Endothelial cell of umbilical vein (primary cell): Measurements from ENCODE around the gene TRIM7. TPM values are rescaled to one million over a fixed set of nuclear protein-coding genes. Genes with fewer than 3 reads are reported as not detected.

Source experiments
- BruUV-seq: library from RNA; stranded (reverse); fragments of 400-500 nt; replicated peaks from 2 replicates; lab custom pipeline; 2021; lab: Mats Ljungman, UMichigan
- CTCF ChIA-PET: fragments of 300-600, 350-600 bp; sonication (Branson Sonifier 250); formaldehyde crosslinking; loops from one replicate; lab custom pipeline; 2021; ENCODE audit warnings: antibody characterized with exemption, inconsistent platforms; lab: Charles Lee
- POLR2A ChIA-PET: fragments of 300-600, 350-600 bp; sonication (Branson Sonifier 250); formaldehyde crosslinking; loops from one replicate; lab custom pipeline; 2021; ENCODE audit warnings: antibody characterized with exemption, inconsistent platforms; lab: Charles Lee
- DNase-seq: peaks from one replicate; pipeline ENCODE4 v3.0.0-alpha.2; 2011; ENCODE audit warnings: low read depth, low spot score
- FAIRE-seq: peaks from 2 replicates; lab custom pipeline; 2011; peaks lifted over from hg19 to GRCh38; lab: Jason Lieb, UNC
- H2AFZ ChIP-seq: 2 replicates; pipeline ENCODE4 v1.6.0; 2012; ENCODE audit warnings: low read depth, low read length, control low read depth, inconsistent platforms
- H3K27ac ChIP-seq: 2 replicates; pipeline ENCODE4 v1.5.1; 2011; ENCODE audit warnings: low read depth, mild to moderate bottlenecking, control low read depth, low read length, moderate library complexity; ENCODE audit not compliant: insufficient read depth
- H3K27me3 ChIP-seq, 2 experiments: 2 replicates each; pipeline versions ENCODE4 v1.6.0 to v1.6.1; 2011; ENCODE audit warnings: low read length in 2 of 2, mixed read lengths in 1 of 2; ENCODE audit not compliant: control insufficient read depth in 2 of 2, insufficient read depth in 2 of 2
- H3K36me3 ChIP-seq, 2 experiments: 2 replicates in 1 of 2; 3 replicates in 1 of 2; pipeline ENCODE4 v1.5.1; 2011; ENCODE audit warnings: low read length in 2 of 2, mild to moderate bottlenecking in 1 of 2, moderate library complexity in 1 of 2; ENCODE audit not compliant: control insufficient read depth in 2 of 2, insufficient read depth in 2 of 2; ENCODE audit errors: extremely low read depth in 1 of 2
- H3K4me1 ChIP-seq: 3 replicates; pipeline ENCODE4 v1.5.1; 2011; ENCODE audit warnings: mild to moderate bottlenecking, low read length; ENCODE audit not compliant: control insufficient read depth, insufficient read depth; ENCODE audit errors: extremely low read depth
- H3K4me2 ChIP-seq: 2 replicates; pipeline ENCODE4 v1.6.1; 2011; ENCODE audit warnings: low read length, control low read depth, mixed read lengths; ENCODE audit not compliant: insufficient read depth
- H3K4me3 ChIP-seq, 3 experiments: fragments of 200-600 bp in 1 of 3; sonication (generic), shearing (Covaris generic) in 1 of 3; replicated peaks in 1 of 3; 2 replicates each; pipeline ENCODE4 v1.5.1; 2011 to 2016; ENCODE audit warnings: control low read depth in 3 of 3, low read length in 3 of 3, mild to moderate bottlenecking in 2 of 3, inconsistent platforms in 1 of 3, low read depth in 1 of 3, moderate library complexity in 1 of 3; ENCODE audit not compliant: insufficient read depth in 1 of 3
- H3K79me2 ChIP-seq: 2 replicates; pipeline ENCODE4 v1.6.0; 2012; ENCODE audit warnings: low read length, inconsistent platforms; ENCODE audit not compliant: control insufficient read depth, insufficient read depth
- H3K9ac ChIP-seq: replicated peaks from 2 replicates; pipeline ENCODE3; 2011; ENCODE audit warnings: low read length, control low read depth; ENCODE audit not compliant: insufficient read depth; ENCODE audit errors: extremely low read depth
- H3K9me1 ChIP-seq: replicated peaks from 3 replicates; pipeline ENCODE4 v1.6.0; 2011; ENCODE audit warnings: mild to moderate bottlenecking, low read length; ENCODE audit not compliant: control insufficient read depth, insufficient read depth; ENCODE audit errors: extremely low read depth
- H3K9me3 ChIP-seq: replicated peaks from 2 replicates; pipeline ENCODE4 v1.5.1; 2012; ENCODE audit warnings: low read length, inconsistent platforms; ENCODE audit not compliant: control insufficient read depth, insufficient read depth
- H4K20me1 ChIP-seq: replicated peaks from 2 replicates; pipeline ENCODE3; 2011; ENCODE audit warnings: mild to moderate bottlenecking, low read length; ENCODE audit not compliant: control insufficient read depth, insufficient read depth; ENCODE audit errors: extremely low read depth
- EZH2 ChIP-seq: IDR thresholded peaks from 2 replicates; pipeline ENCODE4 v1.6.1; 2012; ENCODE audit warnings: borderline replicate concordance, low read depth, mild to moderate bottlenecking, moderate library complexity, low read length, inconsistent platforms; ENCODE audit not compliant: severe bottlenecking
- FOS ChIP-seq: IDR thresholded peaks from 2 replicates; pipeline ENCODE4 v1.6.1; 2011; ENCODE audit warnings: mild to moderate bottlenecking, low read length, moderate library complexity, borderline replicate concordance; ENCODE audit not compliant: insufficient read depth
- GATA2 ChIP-seq: IDR thresholded peaks from 2 replicates; pipeline ENCODE4 v1.7.0; 2011; ENCODE audit warnings: low read depth, mild to moderate bottlenecking, moderate library complexity, mixed read lengths, low read length; ENCODE audit not compliant: insufficient read length, insufficient read depth
- JUN ChIP-seq: IDR thresholded peaks from 2 replicates; pipeline ENCODE4 v1.6.1; 2011; ENCODE audit warnings: borderline replicate concordance, low read depth; ENCODE audit not compliant: insufficient read length, insufficient read depth
- MYC ChIP-seq: IDR thresholded peaks from one replicate; pipeline ENCODE4 v1.6.1; 2011; ENCODE audit warnings: mild to moderate bottlenecking, low read depth, low read length
- POLR2A ChIP-seq: IDR thresholded peaks from 2 replicates; pipeline ENCODE4 v1.6.1; 2012; ENCODE audit warnings: low read depth, mild to moderate bottlenecking, control low read depth, low read length
- POLR2AphosphoS5 ChIP-seq: IDR thresholded peaks from 2 replicates; pipeline ENCODE4 v1.6.1; 2012; ENCODE audit warnings: low read depth, mild to moderate bottlenecking, control low read depth, low read length, moderate library complexity; ENCODE audit not compliant: insufficient read depth
- dilution Hi-C: fragments of 300-500 bp; cut with MboI; formaldehyde crosslinking; loops from one replicate; pipeline ENCODE4 v1.15.0; 2019; ENCODE audit warnings: low sequenced_read_pairs; ENCODE audit not compliant: extremely low pct_ligation_motif_present
- intact Hi-C: fragments of 100-400 bp; cut with micrococcal nuclease; formaldehyde crosslinking; loops from one replicate; pipeline ENCODE4 v1.10.0; 2022
- polyA plus RNA-seq, 4 experiments: library from polyadenylated mRNA; depleted of rRNA in 3 of 4; stranded (reverse) in 3 of 4; unstranded in 1 of 4; fragments of >200 nt; gene quantifications; 2 replicates each; pipeline versions ENCODE4 v1.2.1 to v1.2.3, GENCODE V29; 2011 to 2012; ENCODE audit warnings: missing spikeins in 1 of 4
- total RNA-seq: library from RNA; stranded (reverse); gene quantifications from 2 replicates; pipeline ENCODE4 v1.2.3, GENCODE V29; 2021
- TF ChIP-seq, protein P1 (sequence below), 2 donors: IDR thresholded peaks; 1 replicate in 1 of 2; 2 replicates in 1 of 2; pipeline ENCODE4 v1.5.1; 2011; ENCODE audit warnings: low read length in 2 of 2, mild to moderate bottlenecking in 2 of 2, moderate library complexity in 2 of 2, control low read depth in 1 of 2, inconsistent platforms in 1 of 2, low read depth in 1 of 2; ENCODE audit not compliant: insufficient read depth in 1 of 2; ENCODE audit errors: extremely low read depth in 1 of 2
- TF ChIP-seq, protein P2 (sequence below): IDR thresholded peaks from 2 replicates; pipeline ENCODE4 v1.6.1; 2011; ENCODE audit not compliant: insufficient read depth, insufficient read length

The TRIM7 gene
- total and polyA plus RNA-seq, 2 donors (not counting 3 experiments of a cell fraction or from before 2014, with no cell fraction given): 2.7 to 3.4 TPM

DNA sequence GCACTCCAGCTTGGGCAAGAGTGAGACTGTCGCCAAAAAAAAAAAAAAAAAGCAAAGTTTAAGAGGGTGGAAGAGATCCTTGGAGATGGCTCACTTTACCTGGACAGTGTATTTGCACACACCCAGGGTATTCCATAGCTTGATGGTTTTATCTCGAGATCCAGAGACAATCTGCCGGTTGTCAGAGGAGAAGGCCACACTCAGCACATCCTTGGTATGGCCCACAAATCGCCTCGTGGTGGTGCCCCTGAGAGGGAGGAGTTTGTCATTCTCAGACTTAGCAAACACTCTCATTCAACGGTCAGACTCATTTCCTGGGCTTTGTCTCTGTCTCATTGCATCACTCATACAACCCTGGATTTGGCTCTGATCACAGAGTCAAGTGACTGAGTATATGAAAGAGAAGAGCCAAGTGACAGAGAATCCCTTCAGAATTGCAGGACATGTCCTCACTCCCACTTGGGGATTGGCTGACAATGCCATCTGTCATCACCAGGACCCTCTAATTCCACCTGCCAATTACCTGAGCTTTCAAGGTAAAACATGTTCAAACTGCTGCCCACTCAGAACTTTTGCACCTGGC, 36.5 kb upstream of the TRIM7 start:
- FAIRE-seq (peak; percentile 98), DNase-seq (peak; percentile 83)
- POLR2A ChIA-PET: no interaction called here
- TF ChIP-seq JUN: peak; percentile 57
- TF ChIP-seq, protein P1, sequence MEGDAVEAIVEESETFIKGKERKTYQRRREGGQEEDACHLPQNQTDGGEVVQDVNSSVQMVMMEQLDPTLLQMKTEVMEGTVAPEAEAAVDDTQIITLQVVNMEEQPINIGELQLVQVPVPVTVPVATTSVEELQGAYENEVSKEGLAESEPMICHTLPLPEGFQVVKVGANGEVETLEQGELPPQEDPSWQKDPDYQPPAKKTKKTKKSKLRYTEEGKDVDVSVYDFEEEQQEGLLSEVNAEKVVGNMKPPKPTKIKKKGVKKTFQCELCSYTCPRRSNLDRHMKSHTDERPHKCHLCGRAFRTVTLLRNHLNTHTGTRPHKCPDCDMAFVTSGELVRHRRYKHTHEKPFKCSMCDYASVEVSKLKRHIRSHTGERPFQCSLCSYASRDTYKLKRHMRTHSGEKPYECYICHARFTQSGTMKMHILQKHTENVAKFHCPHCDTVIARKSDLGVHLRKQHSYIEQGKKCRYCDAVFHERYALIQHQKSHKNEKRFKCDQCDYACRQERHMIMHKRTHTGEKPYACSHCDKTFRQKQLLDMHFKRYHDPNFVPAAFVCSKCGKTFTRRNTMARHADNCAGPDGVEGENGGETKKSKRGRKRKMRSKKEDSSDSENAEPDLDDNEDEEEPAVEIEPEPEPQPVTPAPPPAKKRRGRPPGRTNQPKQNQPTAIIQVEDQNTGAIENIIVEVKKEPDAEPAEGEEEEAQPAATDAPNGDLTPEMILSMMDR (IDR thresholded peaks at IDR 0.05; ENCODE audit: extremely low read depth in 1 of 2, insufficient read depth in 1 of 2, low read depth in 1 of 2, low read length in 2 of 2): no peak
- TF ChIP-seq POLR2AphosphoS5: peak; percentile 73
- TF ChIP-seq FOS: peak; percentile 16
- TF ChIP-seq, protein P2, sequence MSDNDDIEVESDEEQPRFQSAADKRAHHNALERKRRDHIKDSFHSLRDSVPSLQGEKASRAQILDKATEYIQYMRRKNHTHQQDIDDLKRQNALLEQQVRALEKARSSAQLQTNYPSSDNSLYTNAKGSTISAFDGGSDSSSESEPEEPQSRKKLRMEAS: peak; percentile 55
- peak; percentile 31 for TF ChIP-seq MYC
- TF ChIP-seq EZH2: no peak
- peak; percentile 14 for TF ChIP-seq POLR2A
- TF ChIP-seq GATA2: no peak
- no TSS peak for BruUV-seq
- peaks cover 6% of the 10 kb centered on the region for H4K20me1 ChIP-seq
- peaks cover 30% of the 10 kb centered on the region for H3K4me1 ChIP-seq
- dilution Hi-C loops: no loop called here
- no peaks in the 10 kb centered on the region for H3K27me3 ChIP-seq
- no peaks in the 10 kb centered on the region for H3K9me1 ChIP-seq
- peaks cover 62% of the 10 kb centered on the region for H3K79me2 ChIP-seq
- peak overlapping the region; percentile 87 for H3K4me2 ChIP-seq
- CTCF ChIA-PET: interaction anchor here (1.6 kb wide), 1 partner anchor 18 kb away, joined by 4 read pairs; the partner anchor contains the start of gene TRIM41
- H3K9ac ChIP-seq: peak overlapping the region; percentile 91
- H2AFZ ChIP-seq: no peak overlapping the region
- peaks cover 36 to 41% of the 10 kb centered on the region in 2 experiments for H3K36me3 ChIP-seq
- no peaks in the 10 kb centered on the region for H3K9me3 ChIP-seq
- intact Hi-C loops: loop anchor here (5.0 kb wide), 1 partner anchor 1544 kb away; the partner anchor contains the start of gene CANX
- H3K4me3 ChIP-seq: peak overlapping the region in 1 of 3 experiments; percentile 89
- H3K27ac ChIP-seq: peak overlapping the region; percentile 91
